ENCODE measurements around the gene C1QL2.

GRCh38 chr2:119117891-119118882 is 40.4 kb downstream of the C1QL2 start:
- TF ChIP-seq POLR2A (IDR thresholded peaks at IDR 0.05; ENCODE audit: low read depth, low read length) = no peak
- TF ChIP-seq POLR2AphosphoS5 (IDR thresholded peaks at IDR 0.05; ENCODE audit: low read depth, low read length) = no peak

Measured in GM12891 (cell line).